ENCODE results near the gene TLL2.

The TLL2 gene

DNA sequence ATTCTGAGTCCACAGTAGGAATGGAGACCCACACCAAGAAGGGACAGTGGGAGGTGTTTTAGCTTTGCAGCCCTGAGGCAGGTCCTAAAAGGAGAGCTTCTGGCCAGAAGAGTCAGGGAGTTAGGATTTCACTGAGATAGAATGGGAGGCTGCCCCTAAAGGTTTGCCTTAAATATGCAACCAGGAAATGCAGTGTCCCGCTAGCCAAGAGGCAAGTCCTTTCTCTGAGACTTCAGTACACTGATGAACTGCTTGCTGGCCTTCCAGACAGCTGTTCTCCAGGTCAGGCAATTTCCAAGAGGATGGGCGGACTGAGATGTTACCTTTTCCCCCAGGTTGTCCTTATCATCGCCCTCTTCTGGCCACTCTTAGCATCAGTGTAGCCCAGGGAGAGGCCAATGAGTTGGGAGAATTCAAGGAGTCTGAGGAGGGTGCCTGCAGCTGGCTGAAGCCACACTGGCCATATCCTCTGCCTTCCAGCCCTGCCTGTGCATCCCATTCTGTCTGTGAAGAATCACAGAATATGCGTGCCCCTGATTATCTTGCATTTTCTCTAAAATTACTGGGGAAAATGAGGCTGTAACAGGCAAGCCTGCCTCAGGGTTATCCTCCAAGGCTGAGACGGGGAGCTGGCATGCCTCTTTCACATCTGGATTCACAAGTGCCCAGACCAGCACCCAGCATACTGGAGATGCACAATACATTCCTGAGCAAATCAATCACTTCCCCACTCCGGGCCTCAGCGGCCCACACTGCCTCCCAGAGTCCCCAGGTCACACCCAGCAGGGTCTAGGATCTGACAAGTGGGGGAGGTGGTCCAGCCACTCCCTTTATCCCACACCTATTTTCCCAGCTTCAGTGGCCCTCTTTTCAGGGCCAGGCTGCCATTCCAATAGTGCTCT, 2.4 kb downstream of the TLL2 start:
- DNase-seq: peak; percentile 59
- in situ Hi-C loops (cut with MboI; ENCODE audit: low pct_unique_long_range_greater_than_20kb, low sequenced_read_pairs): no loop called here

- DNase-seq: no peak
- in situ Hi-C loops (cut with MboI; ENCODE audit: low pct_unique_long_range_greater_than_20kb, low sequenced_read_pairs): no loop called here
These were observed 4.6 kb downstream of the TLL2 start for GRCh38 chr10:96509017-96509641.

DNA sequence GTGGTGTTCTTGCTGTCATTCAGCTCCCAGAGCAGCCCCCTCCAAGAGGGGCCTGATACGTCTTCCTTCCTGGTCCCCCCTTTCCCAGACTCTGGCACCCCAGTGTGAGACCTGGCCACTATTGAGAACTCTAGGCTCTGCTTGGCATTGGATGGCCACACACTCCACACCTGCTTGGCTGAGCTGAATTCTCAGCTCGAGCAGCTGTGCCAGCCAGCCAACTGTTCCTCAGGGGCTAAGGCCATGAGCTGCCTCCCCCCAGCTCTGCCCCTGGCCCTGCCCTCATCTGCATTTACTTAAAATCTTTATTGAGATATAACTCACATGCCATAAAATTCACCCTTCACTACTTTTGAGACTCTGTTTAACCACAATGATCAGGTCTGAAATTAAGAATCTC, 6.7 kb downstream of the TLL2 start:
- in situ Hi-C loops (cut with MboI; ENCODE audit: low pct_unique_long_range_greater_than_20kb, low sequenced_read_pairs): no loop called here
- DNase-seq: no peak

DNA sequence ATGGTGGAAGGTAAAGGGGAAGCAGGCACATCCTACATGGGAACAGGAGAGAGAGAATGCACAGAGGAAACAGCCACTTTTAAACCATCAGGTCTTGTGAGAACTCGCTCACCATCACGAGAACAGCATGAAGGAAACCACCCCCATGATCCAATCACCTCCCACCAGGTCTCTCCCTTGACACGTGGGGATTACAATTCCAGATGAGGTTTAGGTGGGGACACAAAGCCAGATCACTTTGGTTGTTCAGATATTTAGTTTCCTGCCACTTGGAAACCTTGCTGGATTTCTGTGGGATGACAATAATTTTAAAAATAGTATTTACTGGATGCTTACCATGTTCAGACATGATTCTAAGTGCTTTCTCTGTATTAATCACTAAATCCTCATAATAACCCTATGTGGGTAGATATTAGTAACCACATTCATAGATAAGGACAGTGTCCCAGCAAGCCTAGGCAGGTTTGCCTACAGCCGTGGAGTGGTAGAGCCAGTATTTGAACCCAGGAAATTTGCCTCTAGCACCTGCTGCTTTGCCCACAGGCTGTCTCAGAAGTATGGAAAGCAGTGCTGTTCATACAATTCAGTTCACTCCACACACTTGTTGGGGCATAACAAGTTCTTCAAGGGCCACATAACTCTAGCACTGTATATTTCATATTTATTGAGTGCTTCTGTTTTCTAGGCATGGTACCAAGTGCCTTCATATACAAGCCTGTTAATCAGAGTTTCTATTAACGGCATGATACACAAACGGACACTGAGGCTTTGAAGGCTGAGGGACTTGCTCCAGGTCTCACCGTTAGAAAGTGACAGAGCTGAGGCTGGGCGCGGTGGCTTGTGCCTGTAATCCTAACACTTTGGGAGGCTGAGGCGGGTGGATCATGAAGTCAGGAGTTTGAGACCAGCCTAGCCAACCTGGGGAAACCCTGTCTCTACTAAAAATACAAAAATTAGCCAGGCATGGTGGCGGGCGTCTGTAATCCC, 8.3 kb downstream of the TLL2 start:
- DNase-seq: no peak
- in situ Hi-C loops (cut with MboI; ENCODE audit: low pct_unique_long_range_greater_than_20kb, low sequenced_read_pairs): no loop called here

GRCh38 chr10:96502561-96503282, 11.0 kb downstream of the TLL2 start:
- DNase-seq: no peak
- in situ Hi-C loops (cut with MboI; ENCODE audit: low pct_unique_long_range_greater_than_20kb, low sequenced_read_pairs): no loop called here

GRCh38 chr10:96501985-96502384, 11.7 kb downstream of the TLL2 start:
- in situ Hi-C loops (cut with MboI; ENCODE audit: low pct_unique_long_range_greater_than_20kb, low sequenced_read_pairs): no loop called here
- no peak for DNase-seq

GRCh38 chr10:96500519-96500918, 13.2 kb downstream of the TLL2 start:
- no peak for DNase-seq
- in situ Hi-C loops (cut with MboI; ENCODE audit: low pct_unique_long_range_greater_than_20kb, low sequenced_read_pairs): no loop called here

DNA sequence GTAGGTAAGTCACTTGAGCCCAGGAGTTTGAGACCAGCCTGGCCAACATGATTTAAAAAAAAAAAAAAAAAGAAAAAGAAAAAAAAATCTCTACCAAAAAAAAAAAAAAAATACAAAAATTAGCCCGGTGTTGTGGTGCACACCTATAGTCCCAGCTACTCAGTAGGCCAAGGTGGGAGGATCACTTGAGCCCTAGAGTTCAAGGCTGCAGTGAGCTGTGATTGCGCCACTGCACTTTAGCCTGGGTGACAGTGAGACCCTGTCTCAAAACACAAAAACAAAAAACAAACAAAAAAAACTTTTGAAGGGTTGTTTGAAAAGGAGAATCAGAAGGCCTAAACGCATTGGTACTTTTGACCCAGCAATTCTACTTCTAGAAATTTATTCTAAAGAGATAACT, 13.7 kb downstream of the TLL2 start:
- no peak for DNase-seq
- in situ Hi-C loops (cut with MboI; ENCODE audit: low pct_unique_long_range_greater_than_20kb, low sequenced_read_pairs): no loop called here

GRCh38 chr10:96497391-96497790, 16.3 kb downstream of the TLL2 start:
- in situ Hi-C loops (cut with MboI; ENCODE audit: low pct_unique_long_range_greater_than_20kb, low sequenced_read_pairs): loop anchor here (25.0 kb wide), 1 partner anchor 110 kb away; no protein-coding TSS in a partner anchor

DNA sequence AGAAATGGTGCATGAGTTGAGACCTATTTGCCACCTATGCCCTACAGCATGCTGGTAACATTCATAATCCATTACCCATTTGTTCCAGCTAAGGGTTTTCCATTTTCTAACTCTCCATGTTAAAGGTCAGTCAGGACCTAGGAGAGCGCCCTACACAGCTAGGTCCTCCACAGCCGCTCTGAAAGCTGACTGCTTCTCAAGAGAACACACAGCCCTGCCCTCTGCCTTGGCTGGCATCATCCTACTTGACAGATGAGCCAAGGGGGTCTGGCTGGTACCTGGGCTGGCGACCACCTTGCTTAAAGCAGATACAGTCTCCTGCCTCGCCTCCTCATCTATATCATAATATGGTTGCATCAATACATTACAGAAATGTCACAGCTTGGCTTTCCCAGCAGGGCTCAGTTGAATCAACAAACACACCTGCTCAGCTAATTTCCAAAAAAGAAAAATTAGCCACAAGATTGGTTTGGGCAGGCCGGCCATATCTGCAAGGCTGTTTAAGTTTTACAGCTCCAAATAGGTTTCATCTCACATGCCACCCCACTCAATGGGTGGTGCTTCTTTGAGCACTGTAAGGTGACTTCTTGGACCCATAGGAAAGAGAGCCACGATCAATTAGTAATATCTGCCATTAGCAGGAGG, 17.3 kb downstream of the TLL2 start:
- DNase-seq: no peak
- in situ Hi-C loops (cut with MboI; ENCODE audit: low pct_unique_long_range_greater_than_20kb, low sequenced_read_pairs): loop anchor here (25.0 kb wide), 1 partner anchor 109 kb away; no protein-coding TSS in a partner anchor

More at GRCh38 chr10:96497391-96497790, 16.3 kb downstream of the TLL2 start:
- DNase-seq: no peak

DNA sequence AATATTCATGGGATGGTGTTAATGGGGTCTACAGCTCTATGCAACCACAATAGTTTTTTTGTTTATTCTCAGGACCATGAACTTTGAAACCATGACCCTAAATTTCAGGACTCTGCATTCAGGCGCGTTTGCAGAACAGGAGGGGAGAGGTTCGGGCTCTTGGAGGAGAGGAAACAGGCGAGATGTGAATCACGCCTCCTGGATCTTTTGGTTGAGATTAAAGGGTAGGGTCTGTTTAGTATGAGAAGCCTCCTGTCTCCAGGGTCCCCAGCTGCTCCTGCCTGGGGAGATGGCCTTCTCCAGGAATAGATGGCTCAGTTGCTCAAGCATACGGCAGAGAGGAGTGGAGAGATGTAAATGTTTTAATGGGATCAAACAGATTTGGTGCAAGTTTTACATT, 18.2 kb downstream of the TLL2 start:
- in situ Hi-C loops (cut with MboI; ENCODE audit: low pct_unique_long_range_greater_than_20kb, low sequenced_read_pairs): loop anchor here (25.0 kb wide), 1 partner anchor 108 kb away; no protein-coding TSS in a partner anchor
- DNase-seq: no peak

DNA sequence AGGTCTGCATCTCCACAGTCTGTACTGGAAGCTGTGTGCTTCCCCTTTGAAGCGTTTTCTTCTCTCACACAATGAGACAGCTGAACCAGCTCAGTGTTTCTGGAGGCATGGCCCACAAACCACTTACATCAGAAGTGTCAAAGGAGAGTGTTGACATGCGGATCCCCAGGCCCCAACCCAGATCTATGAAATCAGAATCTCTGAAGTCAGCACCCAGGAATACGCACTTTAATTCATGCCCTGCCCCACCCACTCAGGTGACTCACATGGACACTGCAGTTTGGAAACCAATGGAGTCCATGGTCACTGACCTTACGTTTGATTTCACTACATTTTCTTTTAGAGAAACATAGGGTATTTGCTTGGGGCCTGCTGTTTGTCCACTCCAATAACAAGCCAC, 19.0 kb downstream of the TLL2 start:
- no peak for DNase-seq
- in situ Hi-C loops (cut with MboI; ENCODE audit: low pct_unique_long_range_greater_than_20kb, low sequenced_read_pairs): loop anchor here (25.0 kb wide), 1 partner anchor 107 kb away; no protein-coding TSS in a partner anchor

DNA sequence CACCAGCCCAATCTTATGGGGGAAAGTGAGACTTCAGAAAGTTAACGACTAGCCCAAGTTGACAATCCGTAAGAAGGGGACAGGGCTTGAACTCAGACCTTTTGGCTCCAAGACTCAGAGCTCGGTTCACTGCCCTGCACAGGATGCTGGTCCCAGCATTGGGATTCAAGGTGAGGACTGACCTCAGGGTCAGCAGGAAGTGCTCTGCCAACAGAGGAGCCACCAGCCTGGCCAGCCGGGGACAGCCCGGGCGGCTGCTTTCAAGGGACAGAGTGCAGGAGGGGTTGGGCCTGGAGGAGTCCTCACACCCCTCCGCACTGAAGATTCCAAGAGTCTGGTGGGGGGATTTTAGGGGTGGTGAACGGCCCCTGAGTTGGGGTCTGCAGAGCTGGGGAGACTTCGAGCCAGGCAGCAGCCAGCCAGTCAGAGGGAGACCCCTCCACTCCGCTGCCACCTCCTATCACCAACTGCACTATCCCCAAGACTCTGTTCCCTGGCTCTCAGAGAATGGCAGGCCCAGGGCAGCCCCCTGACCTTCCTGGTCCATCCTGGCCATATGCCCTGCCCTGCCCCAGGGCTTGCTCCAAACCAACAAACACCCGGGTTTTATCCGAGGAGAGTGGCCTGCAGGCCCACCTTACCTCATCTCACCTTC, 19.7 kb downstream of the TLL2 start:
- in situ Hi-C loops (cut with MboI; ENCODE audit: low pct_unique_long_range_greater_than_20kb, low sequenced_read_pairs): loop anchor here (25.0 kb wide), 1 partner anchor 107 kb away; no protein-coding TSS in a partner anchor
- no peak for DNase-seq

- in situ Hi-C loops (cut with MboI; ENCODE audit: low pct_unique_long_range_greater_than_20kb, low sequenced_read_pairs): loop anchor here (25.0 kb wide), 1 partner anchor 106 kb away; no protein-coding TSS in a partner anchor
- no peak for DNase-seq
These were observed 20.5 kb downstream of the TLL2 start for GRCh38 chr10:96493254-96493653.

DNA sequence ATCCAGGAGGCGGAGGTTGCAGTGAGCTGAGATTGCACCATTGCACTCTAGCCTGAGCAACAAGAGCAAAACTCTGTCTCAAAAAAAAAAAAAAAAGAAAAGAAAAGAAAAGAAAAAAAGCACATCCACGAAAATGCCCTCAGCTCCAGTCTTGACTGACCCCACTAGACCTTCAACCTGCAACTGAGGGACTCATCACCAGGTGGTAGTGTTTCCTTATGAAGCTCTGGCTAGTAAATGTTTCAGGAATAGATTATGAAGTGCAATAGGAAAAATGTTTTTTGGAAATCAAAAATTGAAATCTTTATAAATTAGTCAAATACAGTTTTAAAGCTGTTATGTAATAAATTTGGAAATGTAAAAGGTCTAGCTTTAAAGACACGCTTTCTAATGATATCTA, 22.4 kb downstream of the TLL2 start:
- in situ Hi-C loops (cut with MboI; ENCODE audit: low pct_unique_long_range_greater_than_20kb, low sequenced_read_pairs): loop anchor here (25.0 kb wide), 1 partner anchor 104 kb away; no protein-coding TSS in a partner anchor
- DNase-seq: no peak

DNA sequence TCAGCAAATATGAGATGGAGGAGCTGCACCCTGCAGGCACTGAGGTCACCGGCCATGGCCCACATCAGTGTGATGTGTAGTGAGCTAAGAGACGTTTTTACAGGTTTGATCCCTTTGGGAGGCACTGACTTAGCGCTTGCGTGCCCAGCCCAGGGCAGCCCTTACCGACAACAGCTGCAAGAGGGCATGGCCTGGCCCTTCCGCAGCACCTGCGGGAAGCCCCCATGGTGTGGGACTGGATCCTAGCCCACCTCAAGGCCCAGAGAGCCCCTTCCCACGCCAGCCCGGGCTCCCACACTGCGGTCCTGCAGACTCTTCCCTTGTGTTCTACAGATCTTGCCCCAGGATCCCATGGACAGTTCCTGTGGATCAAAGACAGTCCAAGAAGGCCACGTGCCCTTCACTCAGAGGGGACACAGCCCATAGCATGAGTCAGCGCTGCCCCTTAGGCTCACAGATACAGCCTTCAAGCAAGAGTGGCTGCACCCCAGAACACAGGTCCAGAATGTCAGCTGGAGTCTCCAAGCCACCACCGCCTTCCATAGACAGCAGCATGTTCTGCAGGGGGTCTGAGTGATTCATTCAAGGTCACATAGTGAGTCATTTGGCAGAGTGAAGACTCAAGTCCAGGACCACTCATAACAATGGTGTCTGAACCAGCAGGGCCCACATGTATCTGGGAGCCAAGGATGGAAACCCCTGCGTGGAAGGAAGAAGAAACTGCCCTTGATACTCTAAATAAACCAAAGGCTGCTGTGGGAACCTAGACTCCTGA, 25.4 kb downstream of the TLL2 start:
- in situ Hi-C loops (cut with MboI; ENCODE audit: low pct_unique_long_range_greater_than_20kb, low sequenced_read_pairs): loop anchor here (25.0 kb wide), 1 partner anchor 101 kb away; no protein-coding TSS in a partner anchor
- no peak for DNase-seq

Measured in KBM-7 (cell line).